Activated naive CD4-positive, alpha-beta T cell treated with anti-CD3 and anti-CD28 coated beads, Interleukin-2, amount 50 U/mL, for 24 hours (primary cell): ENCODE data around the gene AVL9.

Experiments used
- H3K27ac Mint-ChIP-seq: one replicate; pipeline ENCODE4 v1.8.0; 2021; ENCODE audit warnings: mild to moderate bottlenecking, mixed read lengths
- H3K27me3 Mint-ChIP-seq: one replicate; pipeline ENCODE4 v1.8.0; 2021; ENCODE audit warnings: mixed read lengths
- H3K36me3 Mint-ChIP-seq: one replicate; pipeline ENCODE4 v1.8.0; 2021; ENCODE audit warnings: mixed read lengths
- H3K4me1 Mint-ChIP-seq: one replicate; pipeline ENCODE4 v1.8.0; 2021; ENCODE audit warnings: mixed read lengths
- H3K4me3 Mint-ChIP-seq: one replicate; pipeline ENCODE4 v1.8.0; 2021; ENCODE audit warnings: mild to moderate bottlenecking, mixed read lengths
- H3K9me3 Mint-ChIP-seq: one replicate; pipeline ENCODE4 v1.8.0; 2021; ENCODE audit warnings: mixed read lengths

The AVL9 gene

DNA sequence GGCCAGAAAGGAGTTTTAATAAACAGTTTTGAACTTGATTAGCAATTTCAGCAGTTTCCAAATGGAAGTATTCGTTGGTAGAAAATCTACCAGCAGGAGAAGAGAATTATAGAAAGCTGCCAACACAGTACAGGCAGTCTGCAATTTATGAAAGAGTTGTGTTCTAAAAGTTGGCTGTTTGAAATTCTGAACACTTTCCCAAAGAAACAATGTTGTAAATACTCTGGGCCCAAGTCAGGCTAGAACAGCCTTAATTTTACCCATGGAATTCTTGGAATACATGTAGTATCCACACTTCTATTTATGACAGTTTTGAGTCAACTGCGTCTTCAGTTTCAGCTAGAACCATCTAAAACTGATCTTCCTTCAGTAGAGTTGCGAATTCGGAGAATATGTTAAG, 42.5 kb downstream of the AVL9 start:
- Mint-ChIP-seq H3K4me3 (no peak overlapping the region), H3K27ac (no peak overlapping the region), H3K4me1 (peaks cover 51% of the 10 kb centered on the region)

DNA sequence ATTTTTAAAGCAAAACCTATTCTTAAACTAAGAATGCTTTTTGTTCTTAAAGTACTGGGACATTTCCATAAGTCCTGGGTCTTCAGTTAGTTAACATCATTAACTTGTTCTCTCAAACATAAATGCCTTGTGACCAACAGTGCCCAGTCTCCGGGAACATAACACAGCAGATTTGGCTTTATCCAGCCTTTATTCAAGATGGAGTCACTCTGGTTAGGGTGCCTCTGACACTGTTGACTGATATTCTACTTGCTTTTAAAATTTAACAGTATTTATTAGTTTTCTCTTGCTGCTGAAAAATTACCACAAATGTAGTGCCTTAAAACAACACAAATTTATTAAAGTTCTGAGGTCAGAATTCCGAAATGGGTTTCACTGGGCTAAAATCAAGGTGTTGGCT, 44.1 kb downstream of the AVL9 start:
- peaks cover 49% of the 10 kb centered on the region for H3K4me1 Mint-ChIP-seq
- no peak overlapping the region for H3K4me3 Mint-ChIP-seq
- H3K36me3 Mint-ChIP-seq, result peaks cover 5% of the 10 kb centered on the region
- no peaks in the 10 kb centered on the region for H3K9me3 Mint-ChIP-seq
- H3K27ac Mint-ChIP-seq, result no peak overlapping the region
- H3K27me3 Mint-ChIP-seq, result no peaks in the 10 kb centered on the region

More for the DNA sequence above, 42.5 kb downstream of the AVL9 start:
- Mint-ChIP-seq H3K27me3 (no peaks in the 10 kb centered on the region), H3K36me3 (peaks cover 2% of the 10 kb centered on the region), H3K9me3 (no peaks in the 10 kb centered on the region)

DNA sequence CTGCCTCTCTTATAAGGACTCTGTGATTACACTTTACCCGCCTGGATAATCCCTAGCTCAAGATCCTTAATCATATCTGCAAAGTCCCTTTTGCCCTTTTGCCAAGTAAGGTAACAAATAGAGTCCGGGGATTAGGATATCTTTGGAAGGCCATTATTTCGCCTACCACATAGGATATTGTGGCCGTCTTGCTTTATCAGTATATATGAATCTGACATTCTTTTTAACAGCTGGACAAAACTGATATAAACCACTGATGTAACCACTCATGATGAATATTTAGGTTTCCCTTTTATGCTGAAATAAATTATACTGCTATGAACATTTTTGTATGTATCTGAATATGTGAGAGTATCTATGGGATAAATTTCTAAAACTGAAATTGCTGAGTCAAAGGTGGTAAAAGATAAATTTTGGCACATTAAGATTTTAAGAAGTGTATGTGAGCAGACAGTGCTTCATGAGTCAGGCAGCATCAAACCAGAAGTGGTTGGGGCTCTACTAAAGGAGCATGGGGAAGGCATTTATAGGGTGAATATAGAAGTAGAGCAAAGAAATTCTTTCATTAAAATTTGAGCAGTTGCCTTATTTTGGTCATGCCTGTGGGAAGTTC, 44.7 kb downstream of the AVL9 start:
- no peaks in the 10 kb centered on the region for H3K27me3 Mint-ChIP-seq
- peaks cover 47% of the 10 kb centered on the region for H3K4me1 Mint-ChIP-seq
- no peaks in the 10 kb centered on the region for H3K9me3 Mint-ChIP-seq
- H3K4me3 Mint-ChIP-seq, result no peak overlapping the region
- H3K36me3 Mint-ChIP-seq, result peaks cover 5% of the 10 kb centered on the region
- H3K27ac Mint-ChIP-seq, result no peak overlapping the region

DNA sequence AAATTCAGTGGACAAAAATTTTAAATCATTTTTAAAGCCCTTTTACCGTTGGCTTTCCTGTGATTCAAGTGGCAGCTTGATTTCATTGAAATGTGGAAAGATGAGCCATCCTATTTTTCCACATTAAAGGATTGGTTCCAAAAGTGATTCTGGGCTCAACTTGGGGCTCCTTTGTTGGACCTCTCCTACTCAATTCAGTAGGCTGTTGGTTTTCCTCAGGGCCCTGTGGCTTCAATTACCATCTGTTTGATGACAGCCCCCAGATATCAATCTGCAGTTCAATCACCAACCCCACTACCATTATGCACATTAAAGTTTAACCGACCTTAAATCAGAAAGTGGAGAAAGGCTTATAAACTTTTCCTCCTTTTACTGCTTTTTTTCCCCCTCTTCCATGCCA, 47.3 kb downstream of the AVL9 start:
- Mint-ChIP-seq H3K9me3 (no peaks in the 10 kb centered on the region), H3K4me1 (peaks cover 29% of the 10 kb centered on the region), H3K27me3 (no peaks in the 10 kb centered on the region), H3K27ac (peak overlapping the region; percentile 46), H3K36me3 (peaks cover 14% of the 10 kb centered on the region), H3K4me3 (no peak overlapping the region)

DNA sequence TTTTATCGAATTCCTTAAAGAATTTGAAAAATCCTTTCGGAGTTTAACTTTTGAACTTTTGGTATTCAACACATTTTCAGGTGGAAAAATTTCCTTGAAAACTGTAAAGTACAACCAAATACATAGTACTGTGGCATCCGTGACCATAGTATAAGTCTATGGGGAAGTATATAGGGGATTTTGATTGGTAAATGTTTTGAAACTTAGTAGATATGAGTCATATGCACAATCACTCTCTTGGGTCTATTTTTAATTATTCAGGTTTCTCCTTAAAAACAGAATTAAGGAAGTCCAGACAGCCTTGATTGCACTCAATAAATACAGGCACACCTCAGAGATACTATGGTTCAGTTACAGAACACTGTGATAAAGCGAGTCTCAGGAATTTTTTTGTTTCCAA, 64.2 kb downstream of the AVL9 start:
- Mint-ChIP-seq H3K4me3 (no peak overlapping the region), H3K36me3 (peaks cover 7% of the 10 kb centered on the region), H3K4me1 (peaks cover 12% of the 10 kb centered on the region), H3K27ac (no peak overlapping the region), H3K9me3 (no peaks in the 10 kb centered on the region), H3K27me3 (no peaks in the 10 kb centered on the region)

DNA sequence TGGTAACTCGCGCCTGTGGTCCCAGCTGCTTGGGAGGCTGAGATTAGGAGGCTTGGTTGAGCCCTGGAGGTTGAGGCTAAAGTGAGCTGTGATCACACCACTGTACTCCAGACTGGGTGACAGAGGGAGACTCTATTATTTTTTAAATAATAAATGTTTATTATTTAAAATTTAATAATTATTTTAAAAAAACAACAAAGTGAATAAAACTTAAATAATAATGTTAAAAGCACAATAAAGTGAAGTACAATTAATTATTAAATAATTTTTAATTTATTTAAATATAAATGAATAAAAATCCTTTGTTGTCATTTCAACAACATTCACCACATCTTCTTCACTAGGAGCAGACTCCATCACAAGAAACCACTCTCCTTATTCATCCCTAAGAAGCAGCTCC, 64.8 kb downstream of the AVL9 start:
- Mint-ChIP-seq H3K4me3 (no peak overlapping the region), H3K36me3 (peaks cover 8% of the 10 kb centered on the region), H3K4me1 (peaks cover 12% of the 10 kb centered on the region), H3K27ac (peak overlapping the region; percentile 62), H3K9me3 (no peaks in the 10 kb centered on the region), H3K27me3 (no peaks in the 10 kb centered on the region)

DNA sequence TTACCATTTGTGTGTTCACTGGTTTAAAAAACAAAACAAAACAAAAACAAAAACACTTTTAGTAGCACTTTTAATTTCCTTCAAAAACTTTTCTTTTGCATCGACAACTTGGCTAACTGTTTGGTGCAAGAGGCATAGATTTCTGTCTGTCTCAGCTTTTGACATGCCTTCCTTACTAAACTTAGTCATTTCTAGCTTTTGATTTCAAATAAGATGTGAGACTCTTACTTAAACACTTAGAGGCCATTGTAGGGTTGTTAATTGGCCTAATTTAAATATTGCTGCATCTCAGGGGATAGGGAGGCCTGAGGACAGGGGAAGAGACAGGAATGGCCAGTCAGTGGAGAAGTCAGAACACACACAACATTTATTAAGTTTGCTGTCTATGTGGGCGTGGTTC, 66.3 kb downstream of the AVL9 start:
- H3K27me3 Mint-ChIP-seq, result no peaks in the 10 kb centered on the region
- peak overlapping the region; percentile 86 for H3K27ac Mint-ChIP-seq

DNA sequence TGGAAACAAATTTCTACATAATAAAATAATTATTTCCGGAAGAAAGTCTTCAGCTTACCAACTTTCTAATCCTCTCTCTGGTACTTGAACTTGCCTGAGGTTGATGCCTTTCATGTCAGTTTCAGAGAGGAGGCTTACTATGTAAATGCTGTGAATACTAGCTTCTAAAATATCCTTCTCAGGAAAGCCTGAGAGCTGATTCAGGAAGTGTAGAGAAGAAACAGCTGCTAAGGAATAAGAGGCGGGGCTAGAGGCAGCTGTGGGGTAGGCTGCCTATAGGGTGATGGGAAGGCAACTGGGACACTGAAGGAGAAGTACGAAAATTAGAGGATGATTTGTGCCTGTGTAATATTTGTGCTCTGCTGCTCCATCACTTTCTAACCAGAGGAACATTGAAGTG, 69.3 kb downstream of the AVL9 start:
- Mint-ChIP-seq H3K27me3 (no peaks in the 10 kb centered on the region), H3K36me3 (peaks cover 6% of the 10 kb centered on the region), H3K27ac (peak overlapping the region; percentile 72), H3K9me3 (no peaks in the 10 kb centered on the region), H3K4me1 (peaks cover 12% of the 10 kb centered on the region), H3K4me3 (no peak overlapping the region)

More for the DNA sequence above, 66.3 kb downstream of the AVL9 start:
- H3K9me3 Mint-ChIP-seq, result no peaks in the 10 kb centered on the region
- peaks cover 8% of the 10 kb centered on the region for H3K36me3 Mint-ChIP-seq
- peaks cover 12% of the 10 kb centered on the region for H3K4me1 Mint-ChIP-seq
- H3K4me3 Mint-ChIP-seq, result no peak overlapping the region

DNA sequence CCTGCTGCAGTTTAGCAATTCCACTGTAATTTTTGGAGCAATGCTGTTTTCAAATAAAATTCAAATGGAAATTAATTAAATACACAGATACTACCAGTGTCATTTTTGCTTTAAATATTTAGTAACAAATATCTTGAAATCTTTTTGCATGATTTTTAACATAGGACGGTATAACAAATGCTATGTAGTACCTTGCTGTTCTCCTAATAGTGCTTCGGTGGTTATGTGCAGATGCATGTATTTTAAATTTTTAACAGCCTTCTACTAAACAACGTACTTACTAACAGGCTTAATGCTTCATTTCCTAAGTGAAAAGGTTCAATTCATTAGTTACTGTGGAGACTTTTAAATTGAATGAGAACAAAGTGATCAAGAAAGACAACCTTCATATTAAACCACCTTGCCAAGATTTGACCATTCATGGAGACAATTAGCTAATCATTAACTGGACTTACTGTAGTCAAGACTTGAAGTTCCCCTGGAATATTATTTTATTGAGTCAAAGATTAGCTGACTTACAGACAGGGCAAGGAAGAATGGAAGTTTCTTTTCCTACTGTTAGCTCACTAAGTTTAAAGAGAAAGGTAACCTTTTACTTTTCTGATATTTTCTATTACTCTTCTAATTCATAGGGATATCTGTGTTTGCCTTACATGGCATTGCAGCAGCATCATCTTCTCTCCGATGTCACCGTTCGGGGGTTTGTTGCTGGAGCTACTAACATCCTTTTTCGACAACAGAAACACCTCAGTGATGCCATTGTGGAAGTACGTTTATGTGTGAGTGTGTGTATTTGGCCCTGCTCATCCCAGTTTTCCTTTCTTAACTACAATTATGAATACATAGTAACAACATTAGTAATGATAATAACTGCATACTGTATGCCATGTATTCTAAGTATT, 74.3 kb downstream of the AVL9 start:
- H3K9me3 Mint-ChIP-seq, result no peaks in the 10 kb centered on the region
- no peak overlapping the region for H3K27ac Mint-ChIP-seq
- H3K4me1 Mint-ChIP-seq, result no peaks in the 10 kb centered on the region
- H3K4me3 Mint-ChIP-seq, result no peak overlapping the region
- peaks cover 6% of the 10 kb centered on the region for H3K36me3 Mint-ChIP-seq
- no peaks in the 10 kb centered on the region for H3K27me3 Mint-ChIP-seq

DNA sequence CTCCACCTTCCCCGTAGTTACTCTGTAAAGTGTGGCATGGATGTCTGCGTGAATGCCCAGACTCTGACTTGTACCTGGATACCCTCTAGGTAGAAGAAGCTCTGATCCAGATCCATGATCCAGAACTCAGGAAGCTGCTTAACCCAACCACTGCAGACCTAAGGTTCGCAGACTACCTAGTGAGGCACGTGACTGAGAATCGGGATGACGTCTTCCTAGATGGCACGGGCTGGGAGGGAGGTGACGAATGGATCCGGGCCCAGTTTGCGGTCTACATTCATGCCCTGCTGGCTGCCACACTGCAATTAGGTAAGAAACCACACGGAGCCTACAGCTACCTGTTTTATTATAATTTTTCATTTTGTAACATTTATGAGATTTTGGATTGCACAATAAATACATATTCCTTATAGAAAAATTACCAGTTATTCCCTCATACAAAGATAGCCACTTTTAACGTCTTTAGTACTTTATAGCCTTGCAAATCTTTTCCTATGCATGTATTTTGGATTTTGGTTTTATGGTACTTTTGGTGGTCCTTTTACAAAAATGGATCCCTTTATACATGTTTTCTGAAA, 77.9 kb downstream of the AVL9 start:
- Mint-ChIP-seq H3K27me3 (no peaks in the 10 kb centered on the region), H3K4me1 (no peaks in the 10 kb centered on the region), H3K36me3 (peaks cover 5% of the 10 kb centered on the region), H3K9me3 (no peaks in the 10 kb centered on the region), H3K4me3 (no peak overlapping the region), H3K27ac (no peak overlapping the region)

DNA sequence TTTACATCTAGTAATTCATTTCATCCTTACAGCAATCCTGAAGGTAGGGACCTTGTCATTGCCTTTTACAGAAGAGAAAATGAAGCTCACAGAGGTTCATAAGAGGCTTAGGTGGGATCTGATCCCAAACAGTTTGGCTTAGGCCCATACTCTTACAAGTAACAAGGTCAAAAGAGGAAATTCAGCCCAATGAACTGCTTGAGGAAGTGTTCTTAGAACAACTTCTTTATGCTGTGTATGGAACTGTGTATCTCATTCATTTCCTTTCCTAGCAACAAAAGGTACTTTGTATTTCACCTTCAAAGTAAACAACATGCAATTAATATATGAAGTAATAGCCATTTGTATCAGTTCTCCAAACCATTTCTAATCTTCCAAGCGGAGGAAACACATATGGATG, 79.3 kb downstream of the AVL9 start:
- Mint-ChIP-seq H3K36me3 (peaks cover 5% of the 10 kb centered on the region), H3K9me3 (no peaks in the 10 kb centered on the region), H3K27ac (no peak overlapping the region), H3K27me3 (no peaks in the 10 kb centered on the region), H3K4me1 (no peaks in the 10 kb centered on the region), H3K4me3 (no peak overlapping the region)

DNA sequence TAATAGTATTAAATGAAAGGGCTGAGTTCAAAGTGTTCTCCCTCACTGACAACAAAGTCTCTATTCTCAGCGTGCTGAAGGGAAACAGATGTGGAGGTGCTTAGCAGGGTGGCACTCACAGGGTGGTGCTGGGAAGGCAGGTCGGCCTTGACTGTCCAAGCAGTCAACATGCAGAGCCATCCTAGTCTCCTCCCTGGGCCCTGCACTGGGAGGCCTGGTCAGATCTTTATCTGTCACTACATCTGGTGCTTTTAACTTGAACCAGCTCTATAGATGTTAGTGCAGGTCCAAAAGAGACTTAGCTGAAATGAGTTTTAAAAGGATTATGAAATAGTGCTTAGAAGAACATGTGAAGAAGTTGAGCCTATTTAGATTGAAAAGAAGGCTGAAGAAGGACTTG, 82.1 kb downstream of the AVL9 start:
- Mint-ChIP-seq H3K36me3 (peaks cover 3% of the 10 kb centered on the region), H3K27ac (no peak overlapping the region), H3K27me3 (no peaks in the 10 kb centered on the region), H3K9me3 (no peaks in the 10 kb centered on the region), H3K4me3 (no peak overlapping the region), H3K4me1 (no peaks in the 10 kb centered on the region)

DNA sequence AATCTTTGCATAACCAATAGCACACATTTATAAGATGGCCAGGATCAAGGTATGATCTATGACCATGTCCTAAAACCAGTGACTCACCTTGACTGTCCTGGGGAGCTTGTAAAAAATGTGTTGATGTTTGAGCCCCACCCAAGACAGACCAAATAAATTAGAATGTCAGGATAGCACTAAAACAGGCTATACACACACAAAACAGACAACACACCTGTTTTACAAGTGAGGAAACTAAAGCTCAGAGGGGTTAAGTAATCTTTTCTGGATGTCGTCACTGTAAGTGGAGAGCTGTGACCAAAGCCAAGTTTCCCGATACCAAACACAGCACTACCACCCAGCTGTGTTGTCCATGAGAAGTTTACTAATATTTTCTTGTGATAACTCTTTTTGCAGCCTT, 84.5 kb downstream of the AVL9 start:
- Mint-ChIP-seq H3K27ac (peak overlapping the region; percentile 41), H3K36me3 (peaks cover 5% of the 10 kb centered on the region), H3K4me3 (no peak overlapping the region), H3K4me1 (no peaks in the 10 kb centered on the region), H3K27me3 (no peaks in the 10 kb centered on the region), H3K9me3 (no peaks in the 10 kb centered on the region)

DNA sequence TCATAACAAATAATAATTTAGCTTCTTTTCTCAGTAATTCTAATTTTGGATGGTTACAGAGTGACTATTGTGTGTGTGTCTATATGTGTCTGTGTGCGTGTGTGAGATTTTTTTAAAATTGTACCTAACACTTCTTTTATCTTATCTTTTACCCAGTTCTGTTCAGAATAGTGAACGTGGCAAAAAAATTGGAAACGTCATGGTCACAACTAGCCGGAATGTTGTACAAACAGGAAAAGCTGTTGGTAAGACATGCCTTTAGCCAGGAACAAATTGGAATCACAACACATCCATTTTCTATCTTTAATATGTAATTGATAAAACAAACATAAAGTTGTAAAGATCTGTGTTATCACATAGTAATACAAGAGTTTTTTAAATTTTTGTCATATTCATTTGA, 85.4 kb downstream of the AVL9 start:
- Mint-ChIP-seq H3K4me3 (no peak overlapping the region), H3K27me3 (no peaks in the 10 kb centered on the region), H3K4me1 (no peaks in the 10 kb centered on the region), H3K36me3 (peaks cover 5% of the 10 kb centered on the region), H3K27ac (no peak overlapping the region), H3K9me3 (no peaks in the 10 kb centered on the region)

DNA sequence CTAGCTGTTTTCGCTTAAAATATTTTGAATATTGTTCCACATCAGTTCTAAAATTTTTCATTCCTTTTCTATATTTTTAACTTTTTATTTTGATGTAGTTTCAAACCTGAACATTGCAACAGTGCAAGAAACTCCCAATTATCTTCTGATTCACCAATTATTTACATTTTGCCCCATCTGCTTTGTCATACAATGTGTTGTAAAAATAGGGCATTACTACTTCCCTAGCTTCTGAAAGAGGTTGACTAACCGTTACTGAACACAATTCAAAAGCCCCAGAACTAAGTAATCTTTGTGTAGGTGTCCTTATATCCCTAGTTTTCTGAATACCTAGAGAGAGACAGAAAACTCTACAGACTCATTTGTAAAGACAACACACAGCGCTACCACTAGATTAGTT, 86.7 kb downstream of the AVL9 start:
- H3K4me3 Mint-ChIP-seq, result no peak overlapping the region
- H3K9me3 Mint-ChIP-seq, result no peaks in the 10 kb centered on the region
- no peak overlapping the region for H3K27ac Mint-ChIP-seq
- peaks cover 3% of the 10 kb centered on the region for H3K4me1 Mint-ChIP-seq
- H3K27me3 Mint-ChIP-seq, result no peaks in the 10 kb centered on the region
- H3K36me3 Mint-ChIP-seq, result peaks cover 5% of the 10 kb centered on the region

DNA sequence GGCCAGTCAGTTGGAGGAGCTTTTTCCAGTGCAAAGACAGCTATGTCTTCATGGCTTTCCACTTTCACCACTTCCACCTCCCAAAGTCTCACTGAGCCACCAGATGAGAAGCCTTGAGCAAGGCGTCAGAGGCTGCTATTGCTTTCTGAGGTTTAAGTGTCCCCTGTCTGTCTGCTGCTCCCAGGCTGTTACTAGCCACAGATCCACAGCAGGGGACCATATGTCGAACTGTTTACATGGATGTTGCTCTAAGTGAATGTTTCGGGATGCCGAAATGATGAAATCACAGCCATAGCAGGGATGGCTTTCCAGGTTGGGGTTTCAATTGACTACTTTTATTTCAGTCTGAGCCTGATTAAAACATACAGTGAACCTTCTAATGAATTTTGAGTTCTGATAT, 88.5 kb downstream of the AVL9 start:
- no peaks in the 10 kb centered on the region for H3K27me3 Mint-ChIP-seq
- peaks cover 5% of the 10 kb centered on the region for H3K36me3 Mint-ChIP-seq
- peaks cover 8% of the 10 kb centered on the region for H3K4me1 Mint-ChIP-seq
- no peaks in the 10 kb centered on the region for H3K9me3 Mint-ChIP-seq
- H3K27ac Mint-ChIP-seq, result no peak overlapping the region
- H3K4me3 Mint-ChIP-seq, result no peak overlapping the region
